H1 (cell line): ENCODE data around the gene COL27A1. TPM values are rescaled to one million over a fixed set of nuclear protein-coding genes. Genes with fewer than 3 reads are reported as not detected.

Experiments used
- CHD7 ChIP-seq: fragments of 300-600 bp; sonication (generic); IDR thresholded peaks from 2 replicates; pipeline ENCODE4 v1.7.1; 2012; ENCODE audit warnings: low read length, moderate library complexity, mild to moderate bottlenecking, inconsistent platforms; ENCODE audit not compliant: insufficient replicate concordance
- GTF2F1 ChIP-seq: IDR thresholded peaks from 2 replicates; pipeline ENCODE4 v1.6.1; 2012; ENCODE audit warnings: low read depth, low read length, improper control_type of control experiment, borderline replicate concordance
- JUN ChIP-seq: IDR thresholded peaks from 2 replicates; pipeline ENCODE4 v1.6.1; 2011; ENCODE audit warnings: low read depth, mild to moderate bottlenecking, improper control_type of control experiment, low read length
- RXRA ChIP-seq: IDR thresholded peaks from 2 replicates; pipeline ENCODE4 v1.6.1; 2011; ENCODE audit warnings: low read depth, mild to moderate bottlenecking, low read length, moderate library complexity; ENCODE audit not compliant: insufficient read depth
- SIRT6 ChIP-seq: IDR thresholded peaks from one replicate; pipeline ENCODE4 v1.7.1; 2012; ENCODE audit warnings: low read length, inconsistent platforms
- polyA plus RNA-seq, 7 experiments: library from polyadenylated mRNA; depleted of rRNA in 3 of 7; stranded (reverse) in 5 of 7; unstranded in 2 of 7; fragments of >200 nt in 5 of 7; fragments of 200-250 nt in 2 of 7; gene quantifications; 1 replicate in 5 of 7; 2 replicates in 1 of 7; 4 replicates in 1 of 7; pipeline versions ENCODE4 v1.2.1 to v1.2.3, GENCODE V29; 2011 to 2013; ENCODE audit warnings: missing spikeins in 2 of 7, mixed read lengths in 2 of 7
- total RNA-seq: library from RNA; stranded (reverse); fragmentation: NEBNext Ultra II Directional; extraction: Animal tissue kit (Norgen Biotek cat#: 25700); gene quantifications from 2 replicates; pipeline ENCODE4 v1.2.1, GENCODE V29; 2021

COL27A1 gene
- total and polyA plus RNA-seq, 2 of the 8 experiments (the other 6 are each of a cell fraction or from before 2014, with no cell fraction given) = 15.1 to 22.8 TPM

GRCh38 chr9:114210136-114210535 is 54.8 kb downstream of the COL27A1 start (continued):
- TF ChIP-seq CHD7 (no peak), GTF2F1 (no peak), RXRA (no peak), SIRT6 (no peak), JUN (no peak)
- TF ChIP-seq, all 59 proteins: peak for 0
